H1 (cell line): ENCODE data around the gene CHMP4B.

Experiments
- BRCA1 ChIP-seq: IDR thresholded peaks from 2 replicates; pipeline ENCODE4 v1.6.1; 2012; ENCODE audit warnings: low read depth, low read length, improper control_type of control experiment
- CBX8 ChIP-seq: fragments of 300-800, 300-1000 bp; sonication (generic); IDR thresholded peaks from 2 replicates; pipeline ENCODE4 v1.7.1; 2016; ENCODE audit warnings: low read depth, low read length, borderline replicate concordance
- CTCF ChIP-seq, 3 experiments: IDR thresholded peaks; 1 replicate in 2 of 3; 2 replicates in 1 of 3; pipeline versions ENCODE4 v1.5.1 to v1.6.1; 2011; ENCODE audit warnings: low read length in 3 of 3, mild to moderate bottlenecking in 3 of 3, inconsistent platforms in 2 of 3, low read depth in 1 of 3, moderate library complexity in 1 of 3; ENCODE audit not compliant: insufficient read depth in 1 of 3; ENCODE audit errors: control extremely low read depth in 1 of 3
- EP300 ChIP-seq, 2 experiments: IDR thresholded peaks; 1 replicate in 1 of 2; 2 replicates in 1 of 2; pipeline ENCODE4 v1.6.1; 2011 to 2012; ENCODE audit warnings: low read depth in 2 of 2, low read length in 2 of 2, mild to moderate bottlenecking in 2 of 2, borderline replicate concordance in 1 of 2, inconsistent platforms in 1 of 2, moderate library complexity in 1 of 2
- FOSL1 ChIP-seq: IDR thresholded peaks from 2 replicates; pipeline ENCODE4 v1.6.1; 2011; ENCODE audit warnings: mild to moderate bottlenecking, low read depth, low read length, moderate library complexity; ENCODE audit not compliant: insufficient read depth
- JUND ChIP-seq: IDR thresholded peaks from 2 replicates; pipeline ENCODE4 v1.6.1; 2011; ENCODE audit warnings: mild to moderate bottlenecking, improper control_type of control experiment, low read length
- KDM1A ChIP-seq: fragments of 200-600, 300-600 bp; sonication (generic); IDR thresholded peaks from 2 replicates; pipeline ENCODE4 v1.7.1; 2016; ENCODE audit warnings: mild to moderate bottlenecking, low read length, borderline replicate concordance
- MAX ChIP-seq: IDR thresholded peaks from 2 replicates; pipeline ENCODE4 v1.6.1; 2012; ENCODE audit warnings: inconsistent platforms
- POLR2A ChIP-seq, 2 experiments: IDR thresholded peaks; 1 replicate in 1 of 2; 2 replicates in 1 of 2; pipeline ENCODE4 v1.6.1; 2011; ENCODE audit warnings: low read depth in 2 of 2, low read length in 2 of 2, mild to moderate bottlenecking in 2 of 2; ENCODE audit errors: control extremely low read depth in 1 of 2
- POLR2AphosphoS5 ChIP-seq: IDR thresholded peaks from 2 replicates; pipeline ENCODE4 v1.6.1; 2011; ENCODE audit warnings: low read depth, low read length
- RNF2 ChIP-seq: fragments of 200-900, 300-1000 bp; sonication (generic); IDR thresholded peaks from 2 replicates; pipeline ENCODE4 v1.7.1; 2016; ENCODE audit warnings: borderline replicate concordance, low read depth, mild to moderate bottlenecking, antibody characterized with exemption, low read length; ENCODE audit not compliant: poor library complexity, severe bottlenecking; ENCODE audit errors: missing control alignments
- SRF ChIP-seq: IDR thresholded peaks from 2 replicates; pipeline ENCODE4 v1.6.1; 2011; ENCODE audit warnings: mild to moderate bottlenecking, low read depth, low read length, moderate library complexity
- TBP ChIP-seq: IDR thresholded peaks from 2 replicates; pipeline ENCODE4 v1.6.1; 2011; ENCODE audit warnings: low read depth, low read length, improper control_type of control experiment
- ZNF274 ChIP-seq: IDR thresholded peaks from 2 replicates; pipeline ENCODE4 v1.7.0; 2012; ENCODE audit warnings: low read length, borderline replicate concordance; ENCODE audit errors: extremely low read depth

DNA sequence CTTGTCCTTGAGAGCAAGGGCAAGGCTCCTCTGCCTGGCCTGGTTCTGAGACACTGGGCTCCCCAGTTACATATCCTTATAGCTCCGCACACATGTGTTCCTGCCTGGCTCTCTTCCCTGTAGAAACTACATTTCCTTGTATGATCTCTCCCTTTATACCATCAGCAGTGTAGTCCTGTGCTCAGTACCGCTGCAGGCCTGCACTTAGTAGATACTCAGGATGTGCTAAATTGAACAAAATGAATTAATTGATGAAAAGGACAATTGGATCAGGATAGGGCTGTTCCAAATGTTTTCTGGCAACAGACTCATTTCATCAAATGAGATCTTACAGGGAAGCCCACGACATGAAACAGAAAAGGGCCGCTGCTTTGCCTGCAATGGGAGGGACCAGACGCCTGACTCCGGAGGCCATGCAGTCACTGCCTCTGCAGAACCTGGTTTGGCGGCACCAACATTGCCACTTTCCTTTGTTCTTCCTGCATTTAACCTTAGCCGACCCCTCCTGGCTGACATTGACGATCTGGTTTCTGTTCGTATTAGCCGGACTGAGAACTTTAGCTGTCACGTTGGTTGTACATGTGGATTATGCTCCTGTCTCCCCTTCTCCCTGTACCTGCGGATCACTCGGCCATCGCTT lies 53.3 kb downstream of the CHMP4B start:
- no peak for TF ChIP-seq MAX
- TF ChIP-seq KDM1A: no peak
- TF ChIP-seq CTCF (IDR thresholded peaks at IDR 0.05; ENCODE audit: control extremely low read depth in 1 of 3, insufficient read depth in 1 of 3, low read depth in 1 of 3, low read length in 3 of 3): no peak
- no peak for TF ChIP-seq TBP
- no peak for TF ChIP-seq EP300 (IDR thresholded peaks at IDR 0.05; ENCODE audit: borderline replicate concordance in 1 of 2, low read depth in 2 of 2, low read length in 2 of 2)
- TF ChIP-seq POLR2A (IDR thresholded peaks at IDR 0.05; ENCODE audit: control extremely low read depth in 1 of 2, low read depth in 2 of 2, low read length in 2 of 2): no peak
- no peak for TF ChIP-seq BRCA1
- no peak for TF ChIP-seq JUND
- TF ChIP-seq FOSL1: no peak
- no peak for TF ChIP-seq CBX8
- no peak for TF ChIP-seq RNF2
- no peak for TF ChIP-seq SRF
- TF ChIP-seq ZNF274: no peak
- TF ChIP-seq POLR2AphosphoS5: no peak
